Tibial nerve (tissue), 4 donors: Measurements from ENCODE around the gene SART3. TPM values are rescaled to one million over a fixed set of nuclear protein-coding genes. Genes with fewer than 3 reads are reported as not detected.
A peak's percentile ranks its signal among the peaks of the same experiment; 100 is the strongest.

Source experiments
- DNase-seq, 2 donors: peaks; one replicate each; pipeline ENCODE4 v3.0.0-alpha.2; 2019; ENCODE audit warnings: low spot score in 2 of 2
- H3K27ac ChIP-seq, 4 donors: fragments of 200-600 bp; sonication (generic) in 3 of 4; one replicate each; pipeline ENCODE4 v1.5.1; 2017 to 2019; ENCODE audit warnings: mild to moderate bottlenecking in 1 of 4
- H3K27me3 ChIP-seq, 2 donors: fragments of 200-600 bp; sonication (generic) in 1 of 2; one replicate each; pipeline versions ENCODE4 v1.5.1 to v1.6.0; 2017 to 2019
- H3K36me3 ChIP-seq, 3 donors: fragments of 200-600 bp; sonication (generic); one replicate each; pipeline ENCODE4 v1.5.1; 2018 to 2019
- H3K4me1 ChIP-seq, 4 donors: fragments of 200-600 bp; sonication (generic) in 3 of 4; one replicate each; pipeline ENCODE4 v1.5.1; 2017 to 2019
- H3K4me3 ChIP-seq, 4 donors: fragments of 200-600 bp; sonication (generic) in 3 of 4; one replicate each; pipeline ENCODE4 v1.5.1; 2017 to 2019; ENCODE audit warnings: mild to moderate bottlenecking in 1 of 4, moderate library complexity in 1 of 4
- H3K9me3 ChIP-seq, 4 donors: fragments of 200-600 bp; sonication (generic) in 3 of 4; one replicate each; pipeline ENCODE4 v1.5.1; 2017 to 2019
- EP300 ChIP-seq, 2 donors: sonication (generic); formaldehyde crosslinking; IDR thresholded peaks; one replicate each; pipeline ENCODE4 v1.6.1; 2017; ENCODE audit warnings: antibody characterized with exemption in 2 of 2, mild to moderate bottlenecking in 1 of 2
- POLR2A ChIP-seq, 2 donors: fragments of 450-650 bp; IDR thresholded peaks; one replicate each; pipeline ENCODE4 v1.6.1; 2017; ENCODE audit warnings: antibody characterized with exemption in 2 of 2, mild to moderate bottlenecking in 2 of 2, moderate library complexity in 2 of 2
- WGBS, 2 donors: methylation state at CpG; one replicate each; pipeline ENCODE4 v1.1.5; 2018; 5-methylcytosine and 5-hydroxymethylcytosine counted together
- total RNA-seq, 4 donors: library from RNA; depleted of rRNA; stranded (reverse); fragments of >200 nt; gene quantifications; one replicate each; pipeline ENCODE4 v1.1.0, GENCODE V29; 2016
- TF ChIP-seq, protein P1 (sequence below), 5 experiments: fragments of 200-600 bp in 3 of 5; fragments of 450-650 bp in 2 of 5; sonication (generic) in 3 of 5; IDR thresholded peaks; one replicate each; pipeline ENCODE4 v1.5.1; 2016 to 2019; ENCODE audit warnings: antibody characterized with exemption in 5 of 5, mild to moderate bottlenecking in 3 of 5, moderate library complexity in 2 of 5

Gene SART3
- total RNA-seq, 4 donors from 2014 or later: 51.3 to 70.1 (median 63.4) TPM

DNA sequence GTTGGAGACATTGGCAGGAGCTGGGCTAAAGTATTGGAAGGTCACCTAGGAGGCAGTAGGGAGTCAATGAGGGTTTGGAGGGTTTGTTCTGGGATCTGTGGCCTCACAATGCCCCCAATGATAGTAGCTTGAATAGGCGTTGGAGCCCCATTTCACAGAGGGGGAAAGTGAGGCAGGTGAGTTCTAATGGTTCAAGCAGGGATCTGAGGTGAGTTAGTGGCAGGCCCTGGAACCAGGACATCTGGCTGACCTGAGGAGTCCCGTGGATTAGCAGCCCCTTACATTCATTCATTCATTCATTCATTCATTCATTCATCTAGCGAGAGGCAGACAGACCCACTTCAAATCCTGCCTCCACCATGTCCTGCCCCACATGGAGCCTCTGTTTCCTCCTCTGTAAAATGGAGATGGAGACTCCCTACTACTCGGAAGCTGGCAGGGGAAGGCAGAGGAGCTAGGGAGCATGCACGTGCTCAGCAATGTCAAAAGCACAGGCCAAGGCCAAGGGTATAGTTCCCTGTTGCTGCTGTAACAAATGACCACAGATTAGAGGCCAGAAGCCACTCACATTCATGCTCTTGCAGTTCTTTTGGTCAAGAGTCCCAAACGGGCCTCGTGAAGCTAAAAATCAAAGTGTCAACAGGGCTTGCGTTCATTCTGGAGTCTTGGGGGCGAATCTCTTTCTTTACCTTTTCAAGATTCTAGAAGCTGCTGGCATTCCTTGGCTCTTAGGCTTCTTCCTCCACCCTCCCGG, 39.2 kb upstream of the SART3 start:
- WGBS, 2 donors: 81% methylated on average over 10 of the region's 10 CpGs
- no peak for TF ChIP-seq POLR2A (IDR thresholded peaks at IDR 0.05)
- TF ChIP-seq, protein P1, sequence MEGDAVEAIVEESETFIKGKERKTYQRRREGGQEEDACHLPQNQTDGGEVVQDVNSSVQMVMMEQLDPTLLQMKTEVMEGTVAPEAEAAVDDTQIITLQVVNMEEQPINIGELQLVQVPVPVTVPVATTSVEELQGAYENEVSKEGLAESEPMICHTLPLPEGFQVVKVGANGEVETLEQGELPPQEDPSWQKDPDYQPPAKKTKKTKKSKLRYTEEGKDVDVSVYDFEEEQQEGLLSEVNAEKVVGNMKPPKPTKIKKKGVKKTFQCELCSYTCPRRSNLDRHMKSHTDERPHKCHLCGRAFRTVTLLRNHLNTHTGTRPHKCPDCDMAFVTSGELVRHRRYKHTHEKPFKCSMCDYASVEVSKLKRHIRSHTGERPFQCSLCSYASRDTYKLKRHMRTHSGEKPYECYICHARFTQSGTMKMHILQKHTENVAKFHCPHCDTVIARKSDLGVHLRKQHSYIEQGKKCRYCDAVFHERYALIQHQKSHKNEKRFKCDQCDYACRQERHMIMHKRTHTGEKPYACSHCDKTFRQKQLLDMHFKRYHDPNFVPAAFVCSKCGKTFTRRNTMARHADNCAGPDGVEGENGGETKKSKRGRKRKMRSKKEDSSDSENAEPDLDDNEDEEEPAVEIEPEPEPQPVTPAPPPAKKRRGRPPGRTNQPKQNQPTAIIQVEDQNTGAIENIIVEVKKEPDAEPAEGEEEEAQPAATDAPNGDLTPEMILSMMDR (IDR thresholded peaks at IDR 0.05): no peak
- TF ChIP-seq EP300 (IDR thresholded peaks at IDR 0.05): no peak
- no peak overlapping the region for H3K4me3 ChIP-seq

DNA sequence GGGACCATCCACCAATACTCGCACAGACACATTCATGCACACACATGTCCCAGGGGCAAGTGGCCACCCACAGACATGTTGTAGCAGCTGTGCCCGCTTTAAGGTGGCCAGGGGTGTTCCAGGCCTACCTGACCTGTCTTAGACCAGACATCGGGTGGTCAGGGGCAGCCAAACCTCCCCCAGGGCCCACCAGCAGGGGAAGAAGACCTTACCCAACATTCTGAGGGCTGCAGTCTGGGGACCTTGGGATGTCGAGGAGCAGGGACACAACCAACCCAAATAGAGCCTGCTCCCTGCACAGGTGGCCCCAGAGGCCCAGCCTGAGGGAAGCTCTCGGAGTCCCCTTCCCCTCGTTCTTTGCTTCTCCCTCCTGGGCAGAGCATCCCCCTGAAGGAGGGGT, 38.6 kb upstream of the SART3 start:
- Histone ChIP-seq H3K36me3 (no peaks in the 10 kb centered on the region), H3K27ac (peak overlapping the region in 1 of 4 donors; percentile 1), H3K4me1 (peaks cover 0 to 18% (median 0%) of the 10 kb centered on the region in 4 donors), H3K4me3 (no peak overlapping the region), H3K9me3 (no peaks in the 10 kb centered on the region), H3K27me3 (no peaks in the 10 kb centered on the region)
- TF ChIP-seq POLR2A (IDR thresholded peaks at IDR 0.05) (no peak), EP300 (IDR thresholded peaks at IDR 0.05) (no peak)
- TF ChIP-seq, protein P1 (IDR thresholded peaks at IDR 0.05): no peak
- 69 to 83% methylated on average over 6 of the region's 6 CpGs for WGBS, 2 donors
- no peak for DNase-seq

More for the DNA sequence above, 39.2 kb upstream of the SART3 start:
- no peak for DNase-seq
- Histone ChIP-seq H3K4me1 (peaks cover 0 to 18% (median 0%) of the 10 kb centered on the region in 4 donors), H3K27me3 (no peaks in the 10 kb centered on the region), H3K9me3 (no peaks in the 10 kb centered on the region), H3K36me3 (no peaks in the 10 kb centered on the region), H3K27ac (no peak overlapping the region)

DNA sequence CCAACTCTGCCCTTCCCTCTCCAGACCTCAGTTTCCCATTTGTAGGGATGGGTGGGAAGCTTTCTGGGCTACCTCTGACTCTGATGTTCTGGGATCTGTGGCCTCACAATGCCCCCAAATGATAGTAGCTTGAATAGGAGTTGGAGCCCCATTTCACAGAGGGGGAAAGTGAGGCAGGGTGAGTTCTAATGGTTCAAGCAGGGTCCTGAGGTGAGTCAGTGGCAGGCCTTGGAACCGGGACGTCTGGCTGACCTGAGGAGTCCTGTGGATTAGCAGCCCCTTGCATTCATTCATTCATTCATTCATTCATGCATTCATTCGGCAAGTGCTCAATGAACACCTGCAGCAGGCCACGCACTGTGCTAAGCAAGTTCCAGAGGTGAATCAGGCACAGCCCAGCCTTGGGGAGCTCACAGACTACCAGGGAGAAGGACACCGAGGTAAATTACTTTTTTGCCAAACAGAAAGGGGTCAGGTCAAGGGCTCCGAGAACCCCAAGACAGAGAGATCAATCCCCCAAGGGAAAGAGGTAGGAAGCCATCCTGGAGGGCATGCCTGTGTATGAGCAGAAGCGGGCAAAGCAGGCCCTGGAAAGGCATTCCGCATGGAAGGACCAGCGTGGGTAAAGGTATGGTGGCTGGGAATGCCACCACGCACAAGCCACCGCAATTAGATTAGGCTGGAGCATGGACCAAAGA, 37.7 kb upstream of the SART3 start:
- no peak overlapping the region for H3K4me3 ChIP-seq
- TF ChIP-seq, protein P1 (IDR thresholded peaks at IDR 0.05): no peak
- TF ChIP-seq EP300 (IDR thresholded peaks at IDR 0.05): no peak
- 90 to 95% methylated on average over 11 of the region's 11 CpGs for WGBS, 2 donors
- H3K9me3 ChIP-seq: no peaks in the 10 kb centered on the region
- no peaks in the 10 kb centered on the region for H3K27me3 ChIP-seq
- H3K4me1 ChIP-seq: peaks cover 0 to 17% (median 0%) of the 10 kb centered on the region in 4 donors
- H3K36me3 ChIP-seq: no peaks in the 10 kb centered on the region
- H3K27ac ChIP-seq: peak overlapping the region in 2 of 4 donors; percentile 72 to 74
- DNase-seq: no peak

DNA sequence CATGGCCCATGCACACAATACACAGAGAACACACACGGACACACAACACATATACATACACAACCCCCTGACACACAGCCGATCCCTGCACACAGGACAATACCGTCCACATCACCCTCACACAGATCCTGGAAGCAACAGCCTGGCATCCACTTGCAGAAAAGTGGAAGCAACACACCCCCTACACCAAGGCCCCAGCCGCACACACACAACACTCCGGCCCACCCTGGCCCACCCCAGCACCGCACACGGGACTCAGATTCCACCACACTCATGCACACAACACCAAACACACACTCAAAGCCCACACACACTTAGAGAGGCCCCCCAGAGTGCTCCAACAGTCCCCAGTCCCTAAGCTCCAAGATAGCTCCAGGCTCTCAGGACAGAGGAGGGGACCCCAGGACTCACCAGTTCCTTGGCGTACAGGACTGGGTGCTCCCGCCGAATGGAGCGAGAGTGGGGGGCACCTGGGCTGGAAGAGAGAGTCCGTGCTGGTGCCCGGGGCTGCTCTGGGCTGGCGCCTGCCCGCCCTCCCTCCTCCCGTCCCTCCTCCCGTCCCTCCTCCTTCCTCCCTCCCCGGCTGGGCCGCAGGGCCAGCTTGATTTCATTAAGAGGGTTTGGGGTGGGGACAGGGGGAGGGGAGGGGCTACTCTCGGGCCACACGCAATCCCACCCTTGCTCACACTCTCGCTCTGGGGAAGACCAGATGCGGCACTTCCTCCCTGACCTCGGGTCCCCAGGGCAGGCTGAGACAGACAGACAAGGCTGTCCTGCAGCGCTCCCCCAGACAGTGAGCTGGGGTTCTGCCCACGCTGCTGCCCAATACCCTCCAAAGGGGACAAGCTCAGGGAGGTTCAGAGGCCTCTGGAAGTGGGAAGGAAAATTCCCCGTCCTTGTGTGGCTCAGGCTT, 36.8 kb upstream of the SART3 start, which contains the start of gene TMEM119:
Gene TMEM119 (minus strand): TSS at position 526 of the 913 bp plus-strand sequence. CDS start 5,701 bp downstream, outside the sequence.
- Histone ChIP-seq H3K36me3 (no peaks in the 10 kb centered on the region), H3K4me3 (peak within 1 kb of the TSS; percentile 9 to 51 (median 18)), H3K27ac (peak within 1 kb of the TSS in 3 of 4 donors; percentile 26 to 77 (median 72)), H3K4me1 (peaks cover 0 to 22% (median 0%) of the 10 kb centered on the region in 4 donors), H3K27me3 (no peaks in the 10 kb centered on the region), H3K9me3 (no peaks in the 10 kb centered on the region)
- TF ChIP-seq, protein P1 (IDR thresholded peaks at IDR 0.05): no peak
- TF ChIP-seq POLR2A (IDR thresholded peaks at IDR 0.05) (no peak), EP300 (IDR thresholded peaks at IDR 0.05) (no peak)
- WGBS, 2 donors: 14 to 24% methylated on average over 20 to 25 of the region's 27 CpGs
- no peak for DNase-seq
